Urinary bladder (tissue), 4 donors: ENCODE data around the gene ANKS1B. TPM values are rescaled to one million over a fixed set of nuclear protein-coding genes. Genes with fewer than 3 reads are reported as not detected.

Experiments
- DNase-seq: peaks from one replicate; pipeline ENCODE4 v3.0.0-alpha.2; 2015; ENCODE audit errors: extremely low spot score
- H3K27ac ChIP-seq: one replicate; pipeline ENCODE4 v1.5.1; 2013; ENCODE audit warnings: low read depth, mild to moderate bottlenecking, moderate library complexity
- H3K36me3 ChIP-seq: one replicate; pipeline ENCODE4 v1.6.1; 2013; ENCODE audit warnings: mild to moderate bottlenecking, moderate library complexity; ENCODE audit not compliant: insufficient read depth
- H3K4me1 ChIP-seq: one replicate; pipeline ENCODE4 v1.6.1; 2013; ENCODE audit warnings: mild to moderate bottlenecking, moderate library complexity; ENCODE audit not compliant: insufficient read depth
- H3K4me3 ChIP-seq: one replicate; pipeline ENCODE4 v1.5.1; 2013; ENCODE audit warnings: low read depth, low read length
- WGBS: extraction: QIAGEN DNeasy Blood & Tissue Kit; methylation state at CpG from one replicate; pipeline ENCODE4 v1.1.7; 2013; 5-methylcytosine and 5-hydroxymethylcytosine counted together
- polyA plus RNA-seq: library from polyadenylated mRNA; stranded (reverse); fragments of 200-250 nt; gene quantifications from one replicate; pipeline ENCODE4 v1.2.3, GENCODE V29; 2013
- total RNA-seq: library from RNA; depleted of rRNA; stranded (reverse); fragments of >200 nt; gene quantifications from one replicate; pipeline ENCODE4 v1.2.3, GENCODE V29; 2014
- donor health status: healthy with polysubstance abuse.
- donor health status: healthy.

ANKS1B gene
- total and polyA plus RNA-seq, 2 donors: 4.9 to 43.7 TPM

DNA sequence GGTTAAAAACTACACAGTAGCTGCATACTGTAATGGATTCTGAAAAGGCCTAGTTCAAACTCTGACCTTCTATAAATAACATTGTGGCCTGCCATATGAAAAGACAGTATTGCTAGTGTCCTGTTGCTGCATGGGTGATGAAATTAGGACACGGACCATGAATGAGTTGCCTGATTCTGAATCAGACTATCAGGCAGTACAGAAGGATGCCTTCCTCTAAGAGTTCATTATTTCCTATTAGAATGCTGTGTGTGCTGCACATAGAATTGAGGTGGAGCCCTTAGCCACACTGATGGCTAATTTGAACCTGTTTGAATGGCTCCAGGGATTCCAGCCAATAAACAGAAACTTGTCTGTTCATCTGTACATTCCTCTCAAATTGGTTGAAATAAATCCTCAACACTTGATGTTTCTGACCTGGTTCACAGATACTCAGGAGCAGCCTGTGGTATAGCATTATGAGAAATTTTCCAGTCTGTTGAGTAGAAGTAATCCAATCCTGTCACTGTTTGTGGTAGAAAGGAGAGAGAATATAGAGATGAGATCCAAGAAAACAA is 856.4 kb downstream of the ANKS1B start:
- Histone ChIP-seq H3K4me3 (no peak overlapping the region), H3K36me3 (no peaks in the 10 kb centered on the region), H3K4me1 (no peaks in the 10 kb centered on the region), H3K27ac (no peak overlapping the region)
- DNase-seq: no peak
- WGBS: 42% methylated on average over 1 of the region's 1 CpG

DNA sequence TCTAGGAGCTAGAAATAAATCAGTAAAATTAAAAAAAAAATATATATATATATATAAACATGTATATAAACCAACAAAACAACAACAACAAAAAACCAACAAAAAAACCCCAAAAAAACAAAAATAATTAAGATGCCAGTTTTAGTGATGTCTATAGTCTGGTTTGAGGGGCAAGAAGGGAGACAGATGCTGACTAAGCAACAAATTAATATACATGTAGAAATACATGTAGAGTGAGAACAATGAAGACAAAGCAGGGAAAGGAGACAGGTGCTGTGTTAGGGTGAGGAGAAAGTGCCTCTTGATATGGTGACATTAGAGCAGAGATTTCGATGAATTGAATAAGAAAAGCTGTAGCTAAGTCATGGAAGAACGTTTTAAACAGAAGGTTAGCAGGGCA is 861.8 kb downstream of the ANKS1B start:
- Histone ChIP-seq H3K27ac (no peak overlapping the region), H3K4me3 (no peak overlapping the region), H3K4me1 (no peaks in the 10 kb centered on the region), H3K36me3 (no peaks in the 10 kb centered on the region)
- 67% methylated on average over 2 of the region's 2 CpGs for WGBS
- DNase-seq: no peak

DNA sequence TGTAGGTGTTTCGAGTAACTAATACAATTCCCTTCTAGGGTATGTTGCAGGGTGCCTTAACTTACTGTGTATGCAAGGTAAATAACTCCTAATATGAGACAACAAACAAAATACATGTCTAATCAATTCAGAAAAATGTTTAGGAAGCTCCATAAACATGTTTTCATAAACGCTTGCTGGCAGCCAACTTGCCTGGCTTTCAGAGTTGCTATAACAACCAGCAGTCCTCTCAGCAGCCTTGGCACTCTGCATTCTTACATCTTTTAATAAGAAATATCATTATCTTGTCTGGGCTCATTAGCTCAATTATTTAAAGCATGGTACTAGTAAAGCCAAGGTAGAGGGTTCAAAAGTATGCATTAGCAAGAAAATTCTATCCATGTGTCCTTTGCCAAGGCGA is 862.2 kb downstream of the ANKS1B start:
- H3K4me3 ChIP-seq: no peak overlapping the region
- H3K4me1 ChIP-seq: no peaks in the 10 kb centered on the region
- H3K27ac ChIP-seq: no peak overlapping the region
- no peaks in the 10 kb centered on the region for H3K36me3 ChIP-seq
- 86% methylated on average over 3 of the region's 3 CpGs for WGBS
- DNase-seq: no peak

DNA sequence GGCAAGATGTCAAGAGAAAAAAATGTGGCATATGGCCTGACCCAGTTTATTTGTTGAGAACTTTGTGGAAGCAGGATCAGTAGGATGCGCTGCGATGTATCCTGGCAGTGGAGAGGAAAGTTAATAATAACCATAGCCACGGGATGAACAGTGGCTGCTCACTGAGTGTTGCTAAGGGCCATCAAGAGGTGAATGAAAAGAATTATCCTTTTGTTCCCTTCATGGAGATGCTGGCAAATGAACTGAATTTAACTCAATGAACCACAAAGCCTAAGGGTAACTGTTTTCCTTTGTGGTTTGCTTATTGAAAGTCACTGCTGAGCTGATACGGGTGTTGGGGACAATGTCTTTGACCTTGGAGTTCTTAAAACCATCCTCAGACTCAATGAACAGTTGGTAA is 863.2 kb downstream of the ANKS1B start:
- 85% methylated on average over 4 of the region's 4 CpGs for WGBS
- no peak overlapping the region for H3K27ac ChIP-seq
- DNase-seq: no peak
- H3K4me3 ChIP-seq: no peak overlapping the region
- H3K4me1 ChIP-seq: no peaks in the 10 kb centered on the region
- H3K36me3 ChIP-seq: no peaks in the 10 kb centered on the region

DNA sequence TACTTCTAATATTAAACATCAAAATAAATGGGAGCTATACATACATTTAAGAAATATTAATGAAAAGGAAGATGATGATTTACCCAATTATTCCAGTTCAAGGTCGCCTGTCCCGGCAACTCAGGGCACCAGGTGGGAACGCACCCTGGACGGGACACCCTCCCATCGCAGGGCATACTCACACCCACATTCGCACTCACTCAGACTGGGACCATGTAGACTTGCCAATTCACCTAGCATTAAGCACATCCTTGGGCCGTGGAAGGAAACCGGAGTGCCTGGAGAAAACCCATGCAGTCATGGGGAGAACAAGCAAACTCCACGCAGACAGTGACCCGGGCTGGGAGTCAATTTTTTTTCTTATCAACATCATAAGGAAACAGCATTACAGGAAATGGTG is 864.8 kb downstream of the ANKS1B start:
- 81% methylated on average over 10 of the region's 10 CpGs for WGBS
- no peak for DNase-seq
- no peak overlapping the region for H3K4me3 ChIP-seq
- H3K4me1 ChIP-seq: no peaks in the 10 kb centered on the region
- no peak overlapping the region for H3K27ac ChIP-seq
- no peaks in the 10 kb centered on the region for H3K36me3 ChIP-seq

DNA sequence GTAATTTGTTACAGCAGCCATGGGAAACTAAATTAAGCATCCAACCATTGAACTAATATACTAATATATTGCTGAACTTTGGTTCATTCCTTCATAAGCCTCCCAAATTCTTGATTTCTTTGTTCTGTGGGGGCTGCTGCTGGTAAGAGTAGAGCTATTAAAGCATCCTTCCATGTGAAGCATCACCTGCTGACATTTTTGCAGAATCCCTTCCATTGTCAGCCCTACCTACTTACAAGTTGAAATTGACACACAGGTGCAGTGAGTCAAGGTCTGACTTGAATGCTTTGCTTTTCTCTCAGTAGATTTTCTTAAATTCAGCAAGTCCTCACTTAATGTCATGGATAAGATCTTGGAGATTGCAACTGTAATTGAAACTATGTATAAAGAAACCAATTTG is 865.3 kb downstream of the ANKS1B start:
- Histone ChIP-seq H3K4me1 (no peaks in the 10 kb centered on the region), H3K4me3 (no peak overlapping the region), H3K36me3 (no peaks in the 10 kb centered on the region), H3K27ac (no peak overlapping the region)
- no peak for DNase-seq

DNA sequence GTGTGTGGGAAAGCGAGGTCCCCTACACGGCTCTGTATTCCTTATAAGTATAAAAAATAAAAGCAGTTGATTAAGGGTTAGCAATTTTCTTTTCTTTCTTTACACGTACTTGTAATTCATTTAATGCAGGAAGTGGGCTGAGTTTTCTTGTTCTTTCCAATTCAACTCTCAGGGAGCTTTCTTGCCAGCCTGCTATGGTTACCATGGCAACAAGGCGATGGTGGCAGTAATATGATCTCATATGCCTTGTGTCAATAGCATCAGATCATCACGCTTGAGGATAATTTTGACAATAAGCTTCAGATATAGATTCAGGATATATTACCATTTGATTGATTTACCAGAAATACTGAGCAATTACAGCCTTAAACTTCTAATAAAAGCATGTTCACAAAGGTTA is 873.1 kb downstream of the ANKS1B start:
- H3K4me1 ChIP-seq: no peaks in the 10 kb centered on the region
- H3K27ac ChIP-seq: no peak overlapping the region
- no peak for DNase-seq
- no peaks in the 10 kb centered on the region for H3K36me3 ChIP-seq
- no peak overlapping the region for H3K4me3 ChIP-seq
- 70% methylated on average over 5 of the region's 5 CpGs for WGBS

DNA sequence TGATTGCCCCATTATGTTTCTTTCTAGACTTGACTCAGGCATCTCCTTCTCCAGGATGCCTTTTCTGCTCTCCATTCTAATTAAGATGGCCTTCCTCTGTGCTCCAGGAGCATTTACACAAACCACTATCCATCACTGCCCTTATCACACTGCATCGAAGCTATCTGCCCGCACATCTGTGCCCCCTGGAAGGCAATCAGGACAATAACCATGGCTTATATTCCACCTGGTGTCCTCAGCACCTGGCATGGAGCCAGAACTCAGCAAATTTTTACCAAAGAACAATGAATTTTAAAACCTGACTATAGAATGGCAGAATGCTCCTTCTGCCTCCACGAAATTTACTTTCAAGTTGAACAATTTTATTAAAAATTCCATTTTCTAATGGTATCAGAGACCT is 873.9 kb downstream of the ANKS1B start:
- 68% methylated on average over 3 of the region's 3 CpGs for WGBS
- no peaks in the 10 kb centered on the region for H3K36me3 ChIP-seq
- no peak overlapping the region for H3K4me3 ChIP-seq
- no peaks in the 10 kb centered on the region for H3K4me1 ChIP-seq
- no peak overlapping the region for H3K27ac ChIP-seq
- DNase-seq: no peak

DNA sequence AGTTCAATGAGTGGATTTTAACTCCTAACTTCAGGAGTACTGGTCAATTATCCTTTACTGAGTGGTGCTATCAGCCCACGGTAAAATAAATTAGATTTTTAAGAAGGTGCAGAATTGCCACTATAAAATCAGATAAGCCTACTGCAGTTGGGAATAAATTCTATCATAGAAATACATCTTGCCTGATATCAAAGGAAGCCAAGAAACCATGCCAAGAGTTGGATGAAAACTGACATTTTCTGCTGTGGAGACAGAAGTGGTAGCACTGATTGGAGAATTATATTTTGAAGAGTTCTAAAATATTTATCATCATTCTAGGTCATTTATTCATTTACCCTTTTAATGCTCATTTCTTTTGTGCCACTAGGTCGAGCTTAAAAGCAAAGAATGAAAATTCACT is 874.5 kb downstream of the ANKS1B start:
- WGBS: 79% methylated on average over 2 of the region's 2 CpGs

DNA sequence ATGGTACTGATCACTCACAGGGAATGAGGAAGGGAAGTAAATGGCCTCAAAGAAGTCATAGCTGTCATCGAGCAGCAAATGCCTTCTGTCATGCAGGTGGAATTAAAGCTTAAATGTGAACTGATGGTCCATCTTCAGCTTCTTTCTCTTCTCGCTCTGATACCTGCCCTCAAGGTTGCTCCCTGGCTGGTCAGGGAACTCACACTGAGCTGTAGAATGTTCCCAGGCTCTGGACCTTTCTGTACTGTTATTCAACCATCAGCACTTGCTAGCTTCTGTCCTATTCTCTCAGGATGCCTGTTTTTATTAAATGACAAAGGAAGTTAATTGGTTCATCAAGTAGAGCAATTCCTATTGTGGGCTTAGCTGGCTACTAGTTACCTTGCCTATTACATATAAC is 875.8 kb downstream of the ANKS1B start:
- H3K4me3 ChIP-seq: no peak overlapping the region
- no peak overlapping the region for H3K27ac ChIP-seq
- WGBS: 99% methylated on average over 2 of the region's 2 CpGs
- DNase-seq: no peak
- H3K36me3 ChIP-seq: no peaks in the 10 kb centered on the region
- H3K4me1 ChIP-seq: no peaks in the 10 kb centered on the region

More for the DNA sequence above, 874.5 kb downstream of the ANKS1B start:
- DNase-seq: no peak
- no peak overlapping the region for H3K27ac ChIP-seq
- H3K4me1 ChIP-seq: no peaks in the 10 kb centered on the region
- no peak overlapping the region for H3K4me3 ChIP-seq
- H3K36me3 ChIP-seq: no peaks in the 10 kb centered on the region

DNA sequence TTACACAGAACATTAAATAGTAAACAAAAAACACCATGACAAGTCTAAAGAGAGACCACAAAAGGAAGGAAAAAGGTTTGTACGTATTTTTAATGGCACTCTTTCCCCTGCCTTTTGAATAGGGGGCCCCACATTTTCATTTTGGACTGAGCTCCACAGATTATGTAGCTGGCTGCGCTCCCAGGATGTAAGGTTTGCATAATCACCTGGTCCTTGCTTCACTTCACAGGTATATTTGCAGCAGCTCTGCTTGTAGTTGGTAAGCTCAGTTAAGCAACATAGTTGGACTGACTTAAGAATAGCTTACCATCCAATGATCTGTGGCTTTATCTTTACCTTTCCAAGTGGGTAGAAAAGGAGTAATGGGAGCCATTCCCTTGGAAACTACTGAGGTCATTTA is 885.0 kb downstream of the ANKS1B start:
- 74% methylated on average over 2 of the region's 2 CpGs for WGBS
- DNase-seq: no peak
- no peak overlapping the region for H3K27ac ChIP-seq
- no peaks in the 10 kb centered on the region for H3K36me3 ChIP-seq
- no peak overlapping the region for H3K4me3 ChIP-seq
- no peaks in the 10 kb centered on the region for H3K4me1 ChIP-seq

DNA sequence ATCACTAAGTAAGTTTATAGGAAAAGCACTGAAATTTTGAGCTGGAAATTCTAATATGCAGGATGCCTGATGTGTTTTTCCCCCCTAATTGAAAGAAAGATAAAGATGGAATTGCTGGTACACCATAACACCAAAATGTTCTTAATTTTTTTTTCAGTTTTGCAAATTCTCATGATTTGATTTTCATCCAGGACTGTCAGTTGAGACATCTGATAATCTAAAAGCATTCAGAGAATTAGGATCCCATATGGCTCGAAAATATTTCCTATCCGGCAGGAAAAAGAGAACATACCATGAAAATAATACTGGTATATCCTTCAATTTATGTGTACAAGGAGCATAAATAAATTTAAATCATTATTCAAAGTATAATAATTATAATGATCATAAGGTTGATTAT is 887.6 kb downstream of the ANKS1B start:
- no peaks in the 10 kb centered on the region for H3K4me1 ChIP-seq
- 89% methylated on average over 2 of the region's 2 CpGs for WGBS
- H3K36me3 ChIP-seq: no peaks in the 10 kb centered on the region
- no peak overlapping the region for H3K4me3 ChIP-seq
- no peak for DNase-seq
- H3K27ac ChIP-seq: no peak overlapping the region

DNA sequence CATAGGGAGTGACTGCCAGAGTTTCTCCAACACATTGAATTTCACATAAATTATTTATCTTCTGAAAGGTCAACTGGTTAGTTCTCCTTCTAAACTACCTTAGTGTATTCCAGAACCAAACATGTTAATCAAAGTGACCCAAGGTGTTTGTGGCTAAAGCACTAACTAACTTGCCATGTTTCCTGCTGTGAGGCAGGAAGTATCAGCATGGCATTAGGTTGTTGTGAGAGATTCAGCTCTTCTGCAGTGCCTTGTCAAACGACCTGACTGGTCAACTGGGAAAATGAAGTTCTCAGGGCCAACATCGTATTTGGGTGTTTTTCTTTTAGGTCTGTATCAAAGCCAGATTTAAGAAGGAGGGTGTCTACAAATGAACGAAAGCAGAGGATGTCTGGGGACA is 891.6 kb downstream of the ANKS1B start:
- 62% methylated on average over 3 of the region's 3 CpGs for WGBS
- Histone ChIP-seq H3K36me3 (no peaks in the 10 kb centered on the region), H3K27ac (no peak overlapping the region), H3K4me3 (no peak overlapping the region), H3K4me1 (no peaks in the 10 kb centered on the region)
- DNase-seq: no peak

DNA sequence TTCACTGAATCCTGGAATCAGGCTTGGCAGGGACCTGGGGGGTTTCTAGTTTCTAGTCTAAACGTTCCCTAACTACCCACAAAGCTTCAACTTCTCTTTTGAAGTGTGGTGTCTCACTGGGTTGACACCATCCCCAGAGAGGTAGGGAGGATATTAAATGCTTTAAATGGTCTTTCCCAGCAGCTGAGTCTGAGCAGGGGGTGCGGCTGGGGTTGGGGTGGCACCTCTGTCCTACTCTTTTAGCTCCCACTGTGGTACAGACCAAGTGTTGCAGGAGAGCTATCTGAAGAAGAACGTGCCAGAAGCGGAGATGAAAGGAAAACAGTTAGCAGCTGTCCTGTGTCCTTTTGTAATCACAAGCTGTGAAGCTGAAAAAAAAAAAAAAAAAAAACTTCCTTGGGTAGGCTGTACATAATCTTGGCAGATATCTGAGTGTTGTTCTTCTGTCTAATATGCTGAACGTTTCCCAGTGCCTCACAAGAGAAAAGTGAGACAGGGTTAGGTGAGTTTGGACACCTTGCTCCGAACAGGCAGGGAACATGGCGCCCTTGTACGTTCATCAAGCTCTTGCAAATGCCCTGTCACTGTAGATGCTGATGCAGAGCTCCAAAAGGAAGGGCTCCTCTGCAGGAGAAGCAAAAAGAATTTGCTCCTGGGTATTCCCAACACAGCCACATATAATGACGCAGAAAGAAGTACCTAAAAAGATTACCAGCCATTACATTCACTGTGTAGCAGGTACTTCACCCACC is 892.5 kb downstream of the ANKS1B start:
- DNase-seq: no peak
- no peak overlapping the region for H3K27ac ChIP-seq
- 69% methylated on average over 9 of the region's 9 CpGs for WGBS
- no peak overlapping the region for H3K4me3 ChIP-seq
- no peaks in the 10 kb centered on the region for H3K4me1 ChIP-seq
- H3K36me3 ChIP-seq: no peaks in the 10 kb centered on the region
